GM18520 (cell line): Measurements from ENCODE around the gene LRIT3.
"Not testable (repeated sequence)": the region's sequence is repeated elsewhere in the genome, so short reads cannot be mapped to it uniquely, and the experiment has no call there.

Experiments used
- ATAC-seq: cut with Tn5 transposase; IDR thresholded peaks from one replicate; pipeline ENCODE4 v1.9.1; 2021; ENCODE audit not compliant: unreplicated experiment

Gene LRIT3

DNA sequence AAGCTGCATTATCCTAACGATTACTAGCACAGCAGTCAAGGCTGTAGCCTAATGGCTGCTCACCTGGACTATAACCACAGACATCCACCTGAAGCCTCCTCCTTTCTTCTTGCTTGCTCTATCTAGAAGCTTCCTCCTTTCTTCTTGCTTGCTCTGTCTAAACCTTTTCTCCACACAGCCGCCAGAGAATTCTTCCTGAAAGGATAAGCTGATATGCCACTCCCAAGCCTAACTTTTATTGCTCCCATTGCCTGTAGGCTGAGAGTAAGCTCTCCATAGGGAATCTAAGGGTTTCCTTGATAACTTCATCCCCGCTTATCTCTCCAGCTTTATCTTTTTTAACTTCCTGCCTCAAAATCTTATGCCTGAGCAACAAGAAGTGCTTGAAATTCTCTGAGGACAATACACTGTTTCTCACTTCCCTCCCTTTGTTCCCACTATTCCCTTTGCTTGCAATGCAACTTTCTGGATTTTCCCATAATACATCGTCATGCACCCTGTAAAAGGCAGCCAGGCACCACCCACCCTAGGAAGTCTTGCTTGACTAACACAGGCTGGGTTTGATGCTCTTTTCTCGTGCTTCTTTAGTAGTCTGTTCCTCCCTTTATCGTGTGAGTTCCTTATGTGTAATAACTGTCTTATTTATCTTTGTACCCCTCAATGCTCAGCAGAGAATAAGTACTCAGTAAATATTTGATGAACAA is 1.4 kb upstream of the LRIT3 start:
- no peak for ATAC-seq

DNA sequence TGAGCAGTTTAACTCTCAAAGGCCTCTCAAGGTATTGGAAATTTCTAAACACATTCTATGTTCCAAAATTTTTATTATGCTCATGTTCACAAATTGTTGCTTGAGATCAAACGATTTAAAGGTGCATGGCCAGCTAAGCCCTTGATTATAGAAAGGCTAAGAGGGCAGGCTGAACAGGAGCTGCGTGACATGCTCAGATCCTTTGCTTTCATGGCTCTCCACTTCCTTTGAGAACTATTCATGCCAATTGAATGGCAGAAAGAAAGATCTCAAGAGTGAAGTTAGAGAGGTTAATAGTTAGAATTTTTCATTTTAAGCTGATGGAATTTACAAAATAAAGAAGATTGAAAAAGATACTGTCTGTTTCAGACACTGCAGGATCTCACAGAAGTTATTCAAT is 594 bp downstream of the LRIT3 start:
- no peak for ATAC-seq

DNA sequence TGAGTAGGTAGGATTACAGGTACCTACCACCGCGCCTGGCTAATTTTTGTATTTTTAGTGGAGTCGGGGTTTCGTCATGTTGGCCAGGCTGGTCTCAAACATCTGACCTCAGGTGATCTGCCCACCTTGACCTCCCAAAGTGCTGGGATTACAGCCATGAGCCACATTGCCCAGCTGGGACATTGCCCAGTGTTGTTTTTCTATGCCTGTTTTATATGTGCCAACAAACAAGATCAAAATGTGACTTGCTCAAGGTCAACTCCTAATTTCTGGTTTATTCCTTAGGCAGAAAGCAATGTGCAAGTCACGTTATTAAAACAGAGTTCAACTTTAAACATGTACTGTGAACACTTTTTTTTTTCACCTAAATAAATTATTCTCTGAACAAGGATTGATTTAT is 2.7 kb downstream of the LRIT3 start:
- no peak for ATAC-seq

DNA sequence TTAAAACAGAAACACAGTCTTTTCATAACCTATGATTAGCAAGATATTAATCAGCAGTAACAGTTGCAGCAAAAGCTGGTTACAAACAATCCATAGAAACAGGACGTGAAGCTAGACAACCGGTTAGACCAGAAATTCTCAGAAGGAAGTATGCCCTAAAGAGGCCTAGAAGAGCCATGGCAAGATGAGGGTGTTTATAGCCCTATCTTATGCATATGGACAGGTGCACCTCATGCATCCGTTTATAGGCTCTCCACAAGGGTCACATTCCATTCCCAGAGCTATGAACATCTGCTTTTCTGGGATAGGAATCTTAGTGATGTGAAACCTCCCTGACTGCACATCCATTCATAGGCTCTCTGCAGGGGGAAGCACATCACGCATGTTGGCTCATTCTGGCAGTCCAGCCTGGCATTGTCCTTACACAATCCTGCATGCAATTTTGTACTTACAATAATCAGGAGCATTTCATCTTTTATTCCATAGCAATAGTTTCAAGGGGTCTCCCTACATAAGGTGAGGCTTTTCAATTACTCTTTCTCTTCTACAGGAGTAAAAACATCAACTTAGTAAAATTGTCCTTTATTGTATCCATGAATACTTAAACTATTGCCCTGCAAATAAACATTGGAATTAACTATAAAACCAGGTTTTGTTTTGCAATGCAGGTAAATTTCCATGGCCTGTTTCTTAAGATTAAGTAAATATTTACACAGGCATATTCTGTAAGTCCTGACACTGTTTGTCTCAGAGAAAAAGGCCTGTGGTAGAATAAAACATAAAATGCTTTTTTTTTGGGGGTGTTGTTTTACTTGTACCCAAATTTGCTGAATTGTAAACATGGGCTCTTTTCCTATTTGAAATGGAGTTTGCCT is 11.8 kb downstream of the LRIT3 start:
- ATAC-seq = not testable (repeated sequence)

DNA sequence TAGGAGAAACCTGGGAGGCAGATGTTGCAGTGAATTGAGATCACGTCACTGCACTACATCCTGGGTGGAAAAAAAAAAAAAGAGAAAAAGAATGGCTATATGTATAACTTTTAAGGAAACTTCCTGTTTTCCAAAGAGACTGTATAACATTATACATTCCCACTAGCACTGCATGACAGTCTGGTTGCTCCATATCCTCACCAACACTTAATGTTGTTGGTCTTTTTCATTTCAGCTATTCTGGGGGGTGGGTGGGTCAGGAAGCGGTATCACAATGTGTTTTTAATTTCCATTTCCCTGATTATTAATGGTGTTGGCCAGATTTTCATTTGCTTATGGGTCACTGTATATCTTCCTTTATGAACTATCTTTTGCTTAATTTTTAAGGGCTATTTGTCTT is 13.4 kb downstream of the LRIT3 start:
- no peak for ATAC-seq

DNA sequence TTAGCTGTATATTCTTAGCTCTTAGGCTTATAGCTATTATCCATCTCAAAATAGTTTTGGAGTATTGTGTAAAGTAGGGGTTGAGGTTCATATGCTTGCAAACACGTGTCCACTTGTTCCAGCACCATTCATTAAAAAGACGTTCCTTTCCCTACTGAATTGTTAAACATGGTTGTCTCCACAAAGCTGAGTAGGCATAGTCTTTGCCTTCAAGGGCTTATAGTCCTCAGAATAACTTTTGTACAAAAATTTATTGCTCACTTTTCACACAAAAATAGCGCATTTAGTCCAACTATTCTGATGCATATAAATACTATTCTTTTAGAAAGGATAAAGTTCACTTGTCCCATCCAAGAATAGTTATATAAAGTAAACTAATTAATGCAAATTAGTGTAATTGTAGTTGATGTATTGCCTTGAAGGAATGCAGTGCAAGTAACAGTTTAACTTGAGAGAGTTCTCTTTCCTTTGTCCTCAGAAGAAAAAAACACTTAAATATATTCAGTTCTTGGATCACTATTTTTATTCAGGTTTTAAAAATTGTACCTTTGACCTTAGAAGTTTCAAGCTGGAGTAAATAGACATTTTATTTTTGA is 14.1 kb downstream of the LRIT3 start:
- ATAC-seq = no peak

DNA sequence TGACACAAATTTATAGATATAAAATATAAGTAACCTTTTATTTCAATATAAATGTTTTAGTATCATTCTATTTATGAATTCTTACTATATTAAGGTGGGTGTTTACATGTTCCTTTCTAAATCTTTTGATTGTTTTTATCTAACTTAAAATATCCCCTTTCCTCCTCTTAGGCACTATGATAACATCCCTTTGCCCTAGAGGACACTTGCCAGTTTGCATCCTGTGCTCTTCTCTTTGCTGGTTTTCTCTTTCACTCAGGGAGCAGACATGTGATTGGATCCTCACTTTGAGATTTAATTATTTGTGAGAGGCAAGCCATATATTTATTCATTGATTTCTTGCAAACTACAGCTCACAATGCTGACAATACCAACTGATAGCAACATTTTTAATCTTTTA is 16.2 kb downstream of the LRIT3 start:
- ATAC-seq = no peak

DNA sequence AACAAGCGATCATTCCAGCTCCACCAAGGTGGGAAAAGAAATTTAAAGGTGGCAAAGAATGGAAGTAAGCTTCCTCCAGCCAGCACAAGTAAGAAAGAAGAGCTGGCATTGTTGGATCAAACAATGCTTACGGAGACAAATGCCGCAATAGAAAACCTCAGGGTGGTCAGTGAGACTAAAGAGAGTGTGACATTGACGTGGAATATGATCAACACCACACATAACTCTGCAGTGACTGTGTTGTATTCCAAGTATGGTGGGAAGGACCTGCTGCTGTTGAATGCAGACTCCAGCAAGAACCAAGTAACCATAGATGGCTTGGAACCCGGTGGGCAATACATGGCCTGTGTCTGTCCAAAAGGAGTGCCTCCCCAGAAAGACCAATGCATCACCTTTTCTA is 22.2 kb downstream of the LRIT3 start:
- ATAC-seq = no peak

DNA sequence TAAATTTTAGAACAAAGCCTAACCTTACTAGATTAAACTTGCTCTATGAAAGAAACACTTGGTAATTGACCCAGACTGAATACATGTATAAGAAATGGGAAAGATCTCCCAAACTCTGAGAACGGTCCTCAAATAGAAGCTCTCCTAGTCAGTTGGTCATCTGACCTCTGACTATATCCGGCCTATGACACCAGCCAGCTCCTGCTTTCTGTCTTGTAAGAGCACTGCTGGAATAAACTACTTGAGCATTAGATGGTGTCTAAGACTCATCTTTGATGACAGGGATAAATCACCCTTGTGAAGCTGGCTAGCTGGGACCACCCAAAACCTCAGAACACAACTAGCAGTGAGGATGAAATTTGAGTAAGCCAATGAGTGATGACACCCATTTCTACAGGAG is 24.2 kb downstream of the LRIT3 start:
- ATAC-seq = no peak

DNA sequence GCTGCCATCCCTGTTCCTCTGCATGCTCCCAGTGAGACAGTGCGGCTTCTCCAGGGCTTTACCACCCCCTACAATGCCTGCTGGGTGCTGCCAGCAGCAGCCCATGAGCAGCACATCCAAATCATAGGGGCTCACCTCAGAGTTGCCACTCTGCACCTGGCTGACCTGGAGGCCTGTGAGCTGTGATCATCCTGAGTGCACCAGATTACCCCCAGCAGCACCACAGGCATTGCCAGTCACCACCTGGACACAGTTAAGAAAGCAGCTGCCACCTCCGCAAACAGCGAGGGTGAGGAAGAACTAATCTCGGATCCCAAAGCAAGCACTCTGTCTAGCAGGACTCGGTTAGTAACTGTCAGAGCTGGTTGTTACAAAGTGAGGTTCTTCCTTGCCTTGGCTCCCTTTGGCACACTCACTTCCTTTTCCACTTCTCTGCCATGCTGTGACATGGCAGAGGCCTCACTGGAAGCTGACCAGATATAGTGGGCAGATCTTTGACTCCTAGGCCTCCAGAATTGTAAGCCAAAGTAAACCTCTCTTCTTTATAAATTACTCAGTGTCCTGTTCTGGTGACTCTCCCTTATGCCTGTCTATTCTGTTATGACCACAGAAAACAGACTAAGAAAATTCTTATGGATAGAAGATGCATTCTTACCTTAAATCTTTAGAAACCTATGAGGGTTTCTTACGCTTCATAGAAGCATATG is 25.2 kb downstream of the LRIT3 start:
- no peak for ATAC-seq

DNA sequence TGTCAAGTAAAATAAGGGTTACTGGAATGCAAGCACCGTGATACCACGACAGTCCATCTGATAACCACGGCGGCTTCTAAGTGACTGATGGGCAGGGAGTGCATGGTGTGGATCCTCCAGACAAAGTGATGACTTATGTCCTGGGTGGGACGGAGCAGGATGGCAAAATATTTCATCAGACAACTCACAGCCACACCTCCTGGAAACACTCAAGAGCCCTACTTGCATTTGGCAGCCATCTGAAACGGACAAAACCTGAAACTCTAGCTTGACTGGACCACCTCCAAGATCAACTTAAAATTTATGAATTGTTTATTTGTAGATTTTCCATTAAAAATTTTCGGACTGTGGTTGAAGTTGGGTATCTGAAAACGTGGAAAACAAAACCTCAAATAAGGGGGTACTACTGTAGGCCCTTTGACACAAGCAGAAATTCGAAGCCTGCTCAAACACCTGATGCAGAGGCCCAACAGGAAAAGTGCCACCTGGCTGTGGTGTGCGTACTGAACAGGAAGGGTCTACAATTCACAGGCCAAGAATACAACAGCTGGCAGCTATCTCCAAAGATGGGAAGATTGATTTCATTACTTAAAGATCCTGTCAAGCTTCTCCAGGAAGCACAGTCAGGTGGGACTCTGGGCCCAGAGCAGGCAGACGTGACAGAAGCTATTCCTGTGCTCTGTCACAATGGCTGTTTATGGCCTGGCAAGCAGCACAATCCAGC is 26.0 kb downstream of the LRIT3 start:
- ATAC-seq = no peak

DNA sequence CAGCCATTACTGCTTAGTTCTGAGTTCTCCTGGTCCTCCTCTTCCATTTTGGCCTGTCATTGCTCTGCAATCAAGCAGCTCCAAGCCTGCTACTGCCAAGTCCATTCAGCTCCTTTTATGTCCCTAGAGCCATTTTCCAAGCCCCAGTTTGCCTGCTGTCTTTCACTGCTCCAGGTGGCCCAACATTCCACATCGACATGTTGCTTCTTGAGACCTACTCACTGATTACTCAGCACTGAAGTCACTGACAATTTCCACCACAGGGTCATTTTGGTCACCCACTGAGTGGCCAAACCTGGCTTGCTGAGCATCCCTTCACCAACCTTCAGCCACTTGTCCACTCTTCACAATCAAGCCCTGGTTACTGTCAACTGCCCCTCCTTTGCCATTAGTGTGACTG is 27.2 kb downstream of the LRIT3 start:
- ATAC-seq = no peak

DNA sequence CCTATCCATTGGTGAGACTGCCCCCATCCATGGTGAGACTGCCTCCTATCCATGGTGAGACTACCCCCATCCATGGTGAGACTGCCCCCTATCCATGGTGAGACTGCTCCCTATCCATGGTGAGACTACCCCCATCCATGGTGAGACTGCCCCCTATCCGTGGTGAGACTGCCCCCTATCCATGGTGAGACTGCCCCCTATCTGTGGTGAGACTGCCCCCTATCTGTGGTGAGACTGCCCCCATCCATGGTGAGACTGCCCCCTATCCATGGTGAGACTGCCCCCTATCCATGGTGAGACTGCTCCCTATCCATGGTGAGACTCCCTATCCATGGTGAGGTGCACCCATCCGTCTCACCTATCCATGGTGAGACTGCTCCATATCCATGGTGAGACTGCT is 27.6 kb downstream of the LRIT3 start:
- not testable (repeated sequence) for ATAC-seq

DNA sequence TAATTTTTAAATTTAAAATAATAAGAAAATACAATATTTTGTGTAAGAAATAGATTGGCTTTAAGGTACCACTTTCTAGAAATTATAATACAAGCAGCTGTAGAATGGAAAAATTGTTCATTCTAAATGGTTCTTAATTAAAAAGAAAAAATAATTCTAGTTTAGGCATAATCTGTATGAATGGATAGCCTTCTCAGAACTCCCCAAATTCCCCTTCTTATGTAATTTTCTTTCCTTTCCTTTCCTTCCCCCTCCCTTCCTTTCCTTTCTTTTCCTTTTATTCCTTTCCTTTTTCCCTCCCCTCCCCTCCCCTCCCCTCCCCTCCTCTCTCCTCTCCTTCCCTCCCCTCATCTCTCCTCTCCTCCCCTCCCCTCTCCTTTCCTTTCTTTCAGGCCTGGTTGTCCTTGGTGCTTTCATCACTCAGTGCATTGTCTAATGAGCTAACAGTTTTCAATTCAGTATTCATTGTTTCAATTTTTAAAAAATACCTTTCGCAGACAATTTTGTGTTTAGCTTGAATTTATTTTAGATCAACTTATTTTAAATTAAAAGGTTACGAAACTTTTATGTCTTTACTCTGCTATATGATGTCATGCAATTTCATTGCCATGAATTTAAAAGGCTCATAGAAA is 28.8 kb downstream of the LRIT3 start:
- no peak for ATAC-seq

DNA sequence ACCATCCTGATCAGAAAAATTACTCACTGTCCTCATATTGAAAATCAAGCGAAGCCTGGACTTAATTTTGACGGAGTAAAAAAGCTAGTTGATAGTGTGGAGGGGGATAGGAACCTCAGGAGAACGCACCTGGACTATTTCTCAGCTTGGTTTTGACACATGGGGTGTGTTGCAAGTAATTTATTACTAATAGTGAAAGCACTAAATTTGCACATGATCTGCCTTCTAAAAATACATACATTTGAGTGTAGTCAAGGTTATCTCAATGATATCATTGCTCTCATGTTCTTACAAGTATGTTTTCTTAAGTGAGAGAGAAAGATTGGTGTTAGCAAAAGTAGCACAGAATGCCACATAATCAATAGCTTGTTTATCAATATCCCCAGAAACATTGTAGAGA is 29.5 kb downstream of the LRIT3 start:
- peak; percentile 95 for ATAC-seq

DNA sequence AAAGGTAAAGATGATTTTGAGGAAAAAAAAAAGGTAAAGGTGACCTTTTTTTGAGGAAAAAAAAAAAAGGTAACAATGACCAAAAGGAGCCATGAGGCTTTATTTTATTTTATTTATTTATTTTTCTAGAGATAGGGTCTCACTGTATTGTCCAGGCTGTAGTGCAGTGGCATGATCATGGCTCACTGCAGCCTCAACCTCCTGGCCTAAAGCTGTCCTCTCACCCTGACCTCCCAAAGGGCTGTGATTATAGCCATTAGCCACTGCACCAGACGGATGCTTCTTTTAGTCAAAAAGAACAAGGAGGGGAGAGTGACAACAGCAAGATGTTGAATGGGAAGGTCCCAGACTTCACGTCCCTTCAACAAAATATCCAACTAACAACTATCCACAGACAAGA is 30.4 kb downstream of the LRIT3 start:
- no peak for ATAC-seq

DNA sequence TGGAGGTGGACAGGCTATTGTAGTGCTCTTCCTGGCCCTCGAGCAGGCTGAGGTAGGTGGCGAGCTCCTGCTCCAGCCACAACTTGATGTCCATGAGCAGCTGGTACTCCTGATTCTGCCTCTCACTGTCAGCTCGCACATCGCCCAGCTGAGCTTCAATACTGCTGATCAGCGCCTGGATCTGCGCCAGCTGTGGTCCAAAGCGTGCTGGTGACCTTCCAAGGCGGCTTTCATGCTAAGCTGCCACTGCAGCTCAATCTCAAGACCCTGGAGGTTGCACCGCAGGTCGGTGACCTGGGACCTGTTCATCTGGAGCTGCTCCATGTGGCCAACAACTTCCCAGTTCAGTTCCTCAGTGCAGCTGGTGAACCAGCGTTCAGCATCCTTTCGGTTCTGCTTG is 31.2 kb downstream of the LRIT3 start:
- ATAC-seq = no peak

DNA sequence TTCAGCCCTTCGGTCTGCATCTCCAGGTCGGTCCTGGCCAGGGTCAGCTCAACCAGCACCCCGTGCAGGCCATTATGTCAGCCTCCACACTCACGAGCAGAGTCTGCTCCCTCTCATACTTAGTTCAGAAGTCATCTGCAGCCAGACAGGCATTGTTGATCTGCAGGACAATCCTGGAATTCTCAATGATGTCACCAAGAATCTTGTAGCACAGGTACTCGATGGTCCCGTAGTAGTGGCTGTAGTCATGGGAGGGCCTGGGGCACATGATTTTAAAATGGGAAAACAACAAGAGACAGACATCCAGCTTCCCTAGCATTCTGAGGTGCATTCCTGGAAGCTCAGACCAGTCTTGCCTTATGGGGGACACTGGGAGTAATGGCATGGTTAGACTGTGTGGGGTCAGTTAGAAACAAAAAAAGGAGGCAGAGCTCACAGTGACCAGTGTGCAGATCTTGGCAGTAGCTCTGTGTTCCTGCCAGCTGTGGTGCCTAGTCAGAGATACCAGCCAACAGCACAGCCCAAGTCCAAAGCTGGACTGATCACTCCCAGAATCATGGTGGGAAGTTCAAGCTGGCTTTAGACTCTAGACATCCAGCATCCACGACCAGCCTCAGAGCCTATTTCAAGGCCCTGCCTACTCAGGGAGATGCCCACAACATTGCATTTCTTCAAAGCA is 31.9 kb downstream of the LRIT3 start:
- ATAC-seq = no peak

DNA sequence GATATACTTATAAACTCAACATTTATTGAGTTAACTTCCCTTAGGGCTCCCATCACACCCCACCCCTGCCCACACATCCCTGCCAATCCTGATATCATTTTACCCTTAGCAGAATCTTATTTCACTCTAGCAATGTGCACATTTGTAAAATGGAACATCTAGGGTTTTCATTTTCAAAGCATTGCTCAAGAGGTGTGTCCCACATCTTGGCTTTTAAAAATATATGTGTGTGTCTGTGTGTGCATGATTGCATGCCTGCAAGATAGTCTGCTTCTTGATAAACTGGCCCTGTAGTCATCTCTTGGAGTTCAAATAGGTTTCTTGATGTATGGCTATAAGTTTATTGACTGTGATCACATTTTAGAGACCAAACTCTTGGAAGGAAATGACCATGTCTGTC is 38.4 kb downstream of the LRIT3 start:
- ATAC-seq = no peak

DNA sequence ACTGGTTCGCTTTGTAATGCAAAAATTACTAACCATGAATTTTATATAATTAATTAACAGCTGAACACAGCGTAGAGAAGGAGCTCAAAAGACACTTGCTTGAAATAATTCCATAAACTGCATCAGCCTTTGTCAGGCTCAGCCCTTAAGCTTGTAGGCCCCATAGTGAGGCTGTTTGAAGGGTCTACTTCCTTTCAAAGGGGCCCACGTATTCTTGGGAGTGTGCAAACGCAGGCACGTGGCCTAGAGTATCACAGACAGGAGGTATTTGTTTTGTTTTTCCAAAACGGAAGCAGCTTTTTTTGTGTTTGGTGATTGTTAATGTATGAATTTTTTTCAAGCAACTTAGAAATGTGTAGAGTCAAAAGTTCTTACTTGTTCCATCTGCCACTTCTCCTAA is 39.2 kb downstream of the LRIT3 start:
- no peak for ATAC-seq
